Measurements from ENCODE around the gene TCL1A. TPM values are rescaled to one million over a fixed set of nuclear protein-coding genes. Genes with fewer than 3 reads are reported as not detected.

The TCL1A gene
- total and polyA plus RNA-seq, 10 of the 15 experiments (the other 5 are each of a cell fraction or from before 2014, with no cell fraction given): 5.9 to 283 (median 113) TPM

GRCh38 chr14:95664546-95664945 is 49.4 kb downstream of the TCL1A start:
- no TSS peak for BruUV-seq (replicated peaks)
- in situ Hi-C loops (cut with MboI) (loop anchor here (25.0 kb wide), 1 partner anchor 1702 kb away; no protein-coding TSS in a partner anchor), intact Hi-C loops (cut with micrococcal nuclease; ENCODE audit: unreplicated experiment) (loop anchor here (5.0 kb wide), 1 partner anchor 63 kb away; no protein-coding TSS in a partner anchor)
- no peaks in the 10 kb centered on the region for H4K20me1 ChIP-seq (ENCODE audit: control insufficient read depth, insufficient read depth)
- H3K27ac ChIP-seq (ENCODE audit: control insufficient read depth, insufficient read depth): peak overlapping the region; percentile 82
- RAD21 ChIA-PET (ENCODE audit: unreplicated experiment): interaction anchor here (0.8 to 4.3 kb wide), 6 partner anchors 9 to 130 kb away, joined by 3 to 44 read pairs (median 3); partner anchors contain the start of gene GLRX5
- H3K4me1 ChIP-seq (ENCODE audit: control insufficient read depth, insufficient read depth, low read length): peaks cover 69% of the 10 kb centered on the region
- no peaks in the 10 kb centered on the region; a peak in 1 of 4 replicates for H3K27me3 ChIP-seq (replicated peaks in 1 of 2; ENCODE audit: control insufficient read depth in 2 of 2, insufficient read depth in 2 of 2, low read length in 1 of 2)
- peak overlapping the region; percentile 51 for H3K4me2 ChIP-seq (ENCODE audit: control insufficient read depth, insufficient read depth)
- H2AFZ ChIP-seq (ENCODE audit: control insufficient read depth, low read depth, low read length): no peak overlapping the region
- no peaks in the 10 kb centered on the region for H3K36me3 ChIP-seq (ENCODE audit: control insufficient read depth in 2 of 2, insufficient read depth in 2 of 2, low read length in 1 of 2)
- CTCF ChIA-PET: interaction anchor here (0.7 to 7.4 kb wide), 9 partner anchors 12 to 110 kb away, joined by 3 to 98 read pairs (median 5); no protein-coding TSS in a partner anchor
- H3K4me3 ChIP-seq: no peak overlapping the region
- WGBS (ENCODE audit: insufficient coverage, insufficient replicate concordance, low lambda C conversion rate, missing lambda C conversion rate): 19% methylated on average over 8 of the region's 8 CpGs
- peak; percentile 27 for ATAC-seq
- POLR2A ChIA-PET: interaction anchor here (1.1 to 1.6 kb wide), 2 partner anchors 18 to 61 kb away, joined by 3 read pairs; no protein-coding TSS in a partner anchor
- H3K9ac ChIP-seq (ENCODE audit: control insufficient read depth, insufficient read depth, low read length): no peak overlapping the region
- no peaks in the 10 kb centered on the region for H3K9me3 ChIP-seq (replicated peaks; ENCODE audit: control insufficient read depth, insufficient read depth, low read length)
- no peak for FAIRE-seq
- DNase-seq (ENCODE audit: low read depth, low spot score): no peak
- no peaks in the 10 kb centered on the region for H3K79me2 ChIP-seq (ENCODE audit: control insufficient read depth, insufficient read depth, low read length)
- SMC1A ChIA-PET (ENCODE audit: uncharacterized antibody, unreplicated experiment): interaction anchor here (0.7 to 7.1 kb wide), 11 partner anchors 9 to 101 kb away, joined by 3 to 78 read pairs (median 4); no protein-coding TSS in a partner anchor
- peak; percentile 44 to 82; a peak in 1 of 4 replicates for TF ChIP-seq EP300 (IDR thresholded peaks at IDR 0.05; ENCODE audit: borderline replicate concordance in 1 of 2, control insufficient read depth in 1 of 2, low read depth in 2 of 2, low read length in 2 of 2)
- TF ChIP-seq MYB (IDR thresholded peaks at IDR 0.05; ENCODE audit: borderline replicate concordance, low read depth, low read length): no peak
- 0 out of 2 replicates have a peak, but pooled peaks have one; percentile 11 for TF ChIP-seq MTA2 (IDR thresholded peaks at IDR 0.05; ENCODE audit: low read depth)
- no peak for TF ChIP-seq CHD1 (IDR thresholded peaks at IDR 0.05; ENCODE audit: low read depth, low read length)
- no peak for TF ChIP-seq CHD2 (IDR thresholded peaks at IDR 0.05; ENCODE audit: borderline replicate concordance, low read depth, low read length)
- TF ChIP-seq BHLHE40 (IDR thresholded peaks at IDR 0.05; ENCODE audit: borderline replicate concordance in 1 of 2, low read depth in 2 of 2, low read length in 1 of 2): peak in 1 of 2 experiments; percentile 42; a peak in 1 of 4 replicates
- peak; percentile 96 for TF ChIP-seq TCF3 (IDR thresholded peaks at IDR 0.05; ENCODE audit: borderline replicate concordance, insufficient read depth, low read depth, low read length)
- no peak for TF ChIP-seq IRF3 (IDR thresholded peaks at IDR 0.05)
- TF ChIP-seq SP1 (IDR thresholded peaks at IDR 0.05; ENCODE audit: low read depth, low read length): no peak
- no peak for TF ChIP-seq ZNF274 (IDR thresholded peaks at IDR 0.05; ENCODE audit: insufficient read depth, insufficient read length)
- TF ChIP-seq SREBF2 (IDR thresholded peaks at IDR 0.05; ENCODE audit: low read length): no peak
- TF ChIP-seq ESRRA (IDR thresholded peaks at IDR 0.05; ENCODE audit: low read length): no peak
- TF ChIP-seq RUNX3 (IDR thresholded peaks at IDR 0.05; ENCODE audit: low read length): peak; percentile 57; the same call in 1 of the 2 replicates
- TF ChIP-seq IKZF2 (IDR thresholded peaks at IDR 0.05): peak; percentile 30 to 47; a peak in 3 of 4 replicates
- peak; percentile 75; the same call in 1 of the 2 replicates for TF ChIP-seq PAX5 (IDR thresholded peaks at IDR 0.05; ENCODE audit: borderline replicate concordance, low read depth, low read length)
- TF ChIP-seq ASH2L (IDR thresholded peaks at IDR 0.05; ENCODE audit: borderline replicate concordance, low read depth): no peak
- TF ChIP-seq RBBP5 (conservative IDR thresholded peaks at IDR 0.05): no peak
- TF ChIP-seq EED (IDR thresholded peaks at IDR 0.05; ENCODE audit: low read depth): 0 out of 2 replicates have a peak, but pooled peaks have one; percentile 4
- no peak for TF ChIP-seq ZBTB4 (CRISPR knock-in tag; IDR thresholded peaks at IDR 0.05)
- TF ChIP-seq CEBPB (IDR thresholded peaks at IDR 0.05; ENCODE audit: borderline replicate concordance in 1 of 2, low read depth in 2 of 2, low read length in 2 of 2): no peak
- TF ChIP-seq BRCA1 (IDR thresholded peaks at IDR 0.05; ENCODE audit: low read depth, low read length): no peak

All from GM12878 (cell line).